IMR-90 (cell line): Measurements from ENCODE around the gene TMEM63C. TPM values are rescaled to one million over a fixed set of nuclear protein-coding genes. Genes with fewer than 3 reads are reported as not detected.

ENCODE experiments used
- ATAC-seq: fragments of 200-7000 bp; cut with Tn5 transposase; 2 replicates; pipeline ENCODE4 v1.9.1; 2020; ENCODE audit warnings: low read depth, mild to moderate bottlenecking, moderate library complexity
- BruUV-seq: library from RNA; stranded (reverse); fragments of 400-500 nt; replicated peaks from 2 replicates; lab custom pipeline; 2021; lab: Mats Ljungman, UMichigan
- CTCF ChIA-PET: fragments of 300-600 bp; formaldehyde crosslinking; extraction: SDS; loops from one replicate; lab custom pipeline; 2021; ENCODE audit warnings: antibody characterized with exemption; lab: Yijun Ruan, JAX
- POLR2A ChIA-PET: fragments of 300-600 bp; sonication (Branson Sonifier 250); formaldehyde crosslinking; loops from one replicate; lab custom pipeline; 2022; ENCODE audit warnings: antibody characterized with exemption; ENCODE audit not compliant: unreplicated experiment; lab: Charles Lee
- DNase-seq: peaks from one replicate; pipeline ENCODE4 v3.0.0; 2013
- H2AFZ ChIP-seq: replicated peaks from 2 replicates; pipeline ENCODE3; 2013; ENCODE audit warnings: low read length, mild to moderate bottlenecking; ENCODE audit not compliant: poor library complexity
- H2AK5ac ChIP-seq: 2 replicates; pipeline ENCODE4 v1.6.1; 2013; ENCODE audit warnings: low read depth, low read length, inconsistent platforms
- H2AK9ac ChIP-seq: replicated peaks from 2 replicates; pipeline ENCODE3; 2013; ENCODE audit warnings: mild to moderate bottlenecking, low read depth, low read length, moderate library complexity; ENCODE audit not compliant: poor library complexity
- H2BK120ac ChIP-seq: 2 replicates; pipeline ENCODE4 v1.6.1; 2013; ENCODE audit warnings: low read depth, low read length, inconsistent platforms
- H2BK15ac ChIP-seq: 3 replicates; pipeline ENCODE4 v1.6.1; 2013; ENCODE audit warnings: low read depth, low read length, inconsistent platforms
- H2BK20ac ChIP-seq: 2 replicates; pipeline ENCODE4 v1.6.1; 2013; ENCODE audit warnings: low read depth, mild to moderate bottlenecking, inconsistent platforms, low read length, moderate library complexity
- H2BK5ac ChIP-seq: 2 replicates; pipeline ENCODE4 v1.6.1; 2013; ENCODE audit warnings: mild to moderate bottlenecking, low read depth, low read length, inconsistent platforms; ENCODE audit not compliant: poor library complexity, severe bottlenecking
- H3K14ac ChIP-seq: replicated peaks from 2 replicates; pipeline ENCODE4 v1.6.1; 2013; ENCODE audit warnings: low read depth, low read length, inconsistent platforms
- H3K18ac ChIP-seq: 2 replicates; pipeline ENCODE4 v1.6.1; 2013; ENCODE audit warnings: low read depth, low read length, control low read depth
- H3K23ac ChIP-seq: 2 replicates; pipeline ENCODE4 v1.6.1; 2013; ENCODE audit warnings: low read depth, low read length, inconsistent platforms
- H3K27ac ChIP-seq: 2 replicates; pipeline ENCODE4 v1.5.1; 2013; ENCODE audit warnings: mild to moderate bottlenecking, control low read depth, low read length; ENCODE audit not compliant: insufficient read depth
- H3K27me3 ChIP-seq: 2 replicates; pipeline ENCODE4 v1.6.1; 2013; ENCODE audit warnings: low read length; ENCODE audit not compliant: control insufficient read depth, insufficient read depth
- H3K36me3 ChIP-seq: 2 replicates; pipeline ENCODE4 v1.6.1; 2013; ENCODE audit warnings: low read length, mixed read lengths; ENCODE audit not compliant: control insufficient read depth, insufficient read depth
- H3K4ac ChIP-seq: 2 replicates; pipeline ENCODE4 v1.6.1; 2013; ENCODE audit warnings: low read depth, low read length, inconsistent platforms
- H3K4me1 ChIP-seq: 2 replicates; pipeline ENCODE4 v1.6.1; 2013; ENCODE audit warnings: low read length, mixed read lengths; ENCODE audit not compliant: control insufficient read depth, insufficient read depth
- H3K4me2 ChIP-seq: 2 replicates; pipeline ENCODE4 v1.6.1; 2013; ENCODE audit warnings: low read depth, mild to moderate bottlenecking, control low read depth, low read length, moderate library complexity
- H3K4me3 ChIP-seq: 2 replicates; pipeline ENCODE4 v1.5.1; 2013; ENCODE audit warnings: low read depth, mild to moderate bottlenecking, control low read depth, low read length, moderate library complexity; ENCODE audit not compliant: insufficient read depth
- H3K56ac ChIP-seq: 2 replicates; pipeline ENCODE4 v1.6.1; 2013; ENCODE audit warnings: low read length, inconsistent platforms; ENCODE audit not compliant: insufficient read depth; ENCODE audit errors: extremely low read depth
- H3K79me1 ChIP-seq, 2 experiments: 2 replicates each; pipeline ENCODE4 v1.6.1; 2013; ENCODE audit warnings: low read length in 2 of 2, inconsistent platforms in 1 of 2, low read depth in 1 of 2
- H3K9ac ChIP-seq: 2 replicates; pipeline ENCODE4 v1.6.1; 2013; ENCODE audit warnings: low read depth, low read length, control low read depth
- H3K9me1 ChIP-seq: 2 replicates; pipeline ENCODE4 v1.6.1; 2013; ENCODE audit warnings: low read length, inconsistent platforms; ENCODE audit not compliant: insufficient read depth
- H3K9me3 ChIP-seq: 2 replicates; pipeline ENCODE4 v1.6.1; 2013; ENCODE audit warnings: low read length; ENCODE audit not compliant: control insufficient read depth, insufficient read depth
- H4K20me1 ChIP-seq: 2 replicates; pipeline ENCODE4 v1.6.1; 2013; ENCODE audit warnings: low read length, inconsistent platforms; ENCODE audit not compliant: insufficient read depth
- H4K5ac ChIP-seq: 2 replicates; pipeline ENCODE4 v1.6.1; 2013; ENCODE audit warnings: mild to moderate bottlenecking, low read depth, low read length, control low read depth
- H4K8ac ChIP-seq, 2 experiments: 2 replicates each; pipeline ENCODE4 v1.6.1; 2013; ENCODE audit warnings: low read depth in 2 of 2, low read length in 2 of 2, control low read depth in 1 of 2, inconsistent platforms in 1 of 2
- H4K91ac ChIP-seq: 2 replicates; pipeline ENCODE4 v1.6.1; 2013; ENCODE audit warnings: low read depth, low read length, inconsistent platforms; ENCODE audit not compliant: insufficient read depth
- MXI1 ChIP-seq: IDR thresholded peaks from 2 replicates; pipeline ENCODE4 v1.6.1; 2012; ENCODE audit warnings: low read depth, mild to moderate bottlenecking, low read length, moderate library complexity, borderline replicate concordance
- RCOR1 ChIP-seq: IDR thresholded peaks from 2 replicates; pipeline ENCODE4 v1.6.1; 2012; ENCODE audit warnings: mild to moderate bottlenecking, low read length, improper control_type of control experiment; ENCODE audit not compliant: insufficient replicate concordance
- WGBS, 2 experiments: methylation state at CpG; one replicate each; pipeline versions ENCODE4 v1.1.5 to v1.1.7; 2013; ENCODE audit warnings: missing lambda C conversion rate in 2 of 2; ENCODE audit not compliant: insufficient read length in 1 of 2; ENCODE audit errors: extremely low coverage in 2 of 2; 5-methylcytosine and 5-hydroxymethylcytosine counted together
- dilution Hi-C: fragments of 300-500 bp; cut with HindIII; formaldehyde crosslinking; loops from one replicate; pipeline ENCODE4 v1.14.3; 2018; ENCODE audit warnings: low sequenced_read_pairs; ENCODE audit not compliant: unreplicated experiment
- in situ Hi-C: fragments of 300-500 bp; cut with MboI; formaldehyde crosslinking; loops from 3 replicates; pipeline ENCODE4 v1.14.3; 2019; ENCODE audit warnings: low sequenced_read_pairs, inconsistent platforms, mixed read lengths
- intact Hi-C: fragments of 100-400 bp; cut with micrococcal nuclease; formaldehyde crosslinking; loops from 2 replicates; pipeline ENCODE4 v1.10.0; 2022
- polyA plus RNA-seq, 3 experiments: library from polyadenylated mRNA; depleted of rRNA; stranded (reverse); fragments of >200 nt; gene quantifications; 2 replicates each; pipeline ENCODE4 v1.2.3, GENCODE V29; 2012; ENCODE audit warnings: low replicate concordance in 1 of 3
- total RNA-seq: library from RNA; depleted of rRNA; stranded (reverse); fragments of >200 nt; gene quantifications from 2 replicates; pipeline ENCODE4 v1.2.3, GENCODE V29; 2012
- TF ChIP-seq, protein P1 (sequence below): conservative IDR thresholded peaks from 2 replicates; pipeline ENCODE4 v1.5.1; 2012; ENCODE audit warnings: mild to moderate bottlenecking, low read depth, low read length, improper control_type of control experiment

Gene TMEM63C
- total and polyA plus RNA-seq, 2 of the 4 experiments (the other 2 are of a cell fraction) = under 0.01 TPM; not detected in 1

DNA sequence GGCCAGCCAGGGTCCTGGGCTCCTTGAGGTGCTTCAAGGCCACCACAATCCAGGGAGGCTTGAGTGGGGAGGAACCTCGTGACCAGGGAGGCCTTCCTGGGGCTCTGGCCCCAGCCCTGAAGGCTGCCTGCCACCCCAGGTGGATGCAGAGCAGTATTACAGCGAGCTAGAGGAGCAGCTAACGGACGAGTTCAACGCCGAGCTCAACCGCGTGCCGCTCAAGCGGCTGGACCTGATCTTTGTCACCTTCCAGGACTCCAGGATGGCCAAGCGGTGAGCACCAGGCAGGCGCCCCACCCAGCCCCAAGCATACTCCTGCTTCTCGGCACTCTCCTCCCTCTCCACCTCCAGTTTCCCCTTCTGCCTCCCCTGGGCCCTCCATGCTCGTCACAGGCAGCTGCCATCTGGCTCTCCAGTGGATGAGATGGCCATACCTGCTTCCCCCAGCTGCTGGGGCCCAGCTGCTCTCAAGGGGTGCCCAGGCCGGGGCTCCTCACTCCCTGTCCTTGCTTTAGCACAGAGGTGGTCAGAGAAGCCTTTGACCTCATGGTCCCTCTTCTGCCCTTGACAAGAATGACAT is 58.8 kb downstream of the TMEM63C start:
- no peak overlapping the region for H3K4me2 ChIP-seq
- BruUV-seq = no TSS peak
- DNase-seq = no peak

More for the DNA sequence above, 58.8 kb downstream of the TMEM63C start:
- no peak for ATAC-seq
- H3K9me3 ChIP-seq = no peaks in the 10 kb centered on the region
- CTCF ChIA-PET = no interaction called here
- H3K4ac ChIP-seq = no peak overlapping the region
- no peak overlapping the region for H2AK5ac ChIP-seq
- H3K27me3 ChIP-seq = no peaks in the 10 kb centered on the region; the same call in 1 of the 2 replicates
- H3K14ac ChIP-seq = no peak overlapping the region
- no peak overlapping the region for H2BK15ac ChIP-seq
- H4K91ac ChIP-seq = no peak overlapping the region
- H3K4me3 ChIP-seq = no peak overlapping the region
- H4K5ac ChIP-seq = no peak overlapping the region
- POLR2A ChIA-PET = no interaction called here
- H4K8ac ChIP-seq = no peak overlapping the region
- no peaks in the 10 kb centered on the region for H3K79me1 ChIP-seq
- no peak overlapping the region for H3K9ac ChIP-seq
- TF ChIP-seq MXI1 (no peak), RCOR1 (no peak)
- TF ChIP-seq, protein P1, sequence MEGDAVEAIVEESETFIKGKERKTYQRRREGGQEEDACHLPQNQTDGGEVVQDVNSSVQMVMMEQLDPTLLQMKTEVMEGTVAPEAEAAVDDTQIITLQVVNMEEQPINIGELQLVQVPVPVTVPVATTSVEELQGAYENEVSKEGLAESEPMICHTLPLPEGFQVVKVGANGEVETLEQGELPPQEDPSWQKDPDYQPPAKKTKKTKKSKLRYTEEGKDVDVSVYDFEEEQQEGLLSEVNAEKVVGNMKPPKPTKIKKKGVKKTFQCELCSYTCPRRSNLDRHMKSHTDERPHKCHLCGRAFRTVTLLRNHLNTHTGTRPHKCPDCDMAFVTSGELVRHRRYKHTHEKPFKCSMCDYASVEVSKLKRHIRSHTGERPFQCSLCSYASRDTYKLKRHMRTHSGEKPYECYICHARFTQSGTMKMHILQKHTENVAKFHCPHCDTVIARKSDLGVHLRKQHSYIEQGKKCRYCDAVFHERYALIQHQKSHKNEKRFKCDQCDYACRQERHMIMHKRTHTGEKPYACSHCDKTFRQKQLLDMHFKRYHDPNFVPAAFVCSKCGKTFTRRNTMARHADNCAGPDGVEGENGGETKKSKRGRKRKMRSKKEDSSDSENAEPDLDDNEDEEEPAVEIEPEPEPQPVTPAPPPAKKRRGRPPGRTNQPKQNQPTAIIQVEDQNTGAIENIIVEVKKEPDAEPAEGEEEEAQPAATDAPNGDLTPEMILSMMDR = no peak
- no peaks in the 10 kb centered on the region for H4K20me1 ChIP-seq
- no peak overlapping the region for H3K23ac ChIP-seq
- no peak overlapping the region for H3K27ac ChIP-seq
- peak overlapping the region; percentile 63 for H2AFZ ChIP-seq
- no peak overlapping the region for H2BK20ac ChIP-seq
- intact Hi-C loops = no loop called here
- no peak overlapping the region for H2BK5ac ChIP-seq
- no peak overlapping the region for H3K18ac ChIP-seq
- no peaks in the 10 kb centered on the region for H3K36me3 ChIP-seq
- dilution Hi-C loops = no loop called here
- no peaks in the 10 kb centered on the region for H3K4me1 ChIP-seq
- no peak overlapping the region for H2BK120ac ChIP-seq
- no peak overlapping the region for H3K56ac ChIP-seq
- no peak overlapping the region for H2AK9ac ChIP-seq
- H3K9me1 ChIP-seq = peaks cover 3% of the 10 kb centered on the region; the same call in 1 of the 2 replicates
- WGBS, 2 experiments = 76% methylated on average over 9 of the region's 15 CpGs; no CpG with 5 or more reads in 1 of the 2 experiments
- in situ Hi-C loops = no loop called here
